HEK293T (cell line): ENCODE data around the gene CTBP1.

Experiments
- ARNT ChIP-seq: fragments of 450-650 bp; IDR thresholded peaks from 2 replicates; pipeline ENCODE4 v1.6.1; 2017; ENCODE audit warnings: mild to moderate bottlenecking
- BHLHE40 ChIP-seq: fragments of 450-650 bp; IDR thresholded peaks from 2 replicates; pipeline ENCODE4 v1.6.1; 2016; ENCODE audit warnings: mild to moderate bottlenecking, moderate library complexity, borderline replicate concordance
- CTBP1 ChIP-seq: fragments of 450-650 bp; IDR thresholded peaks from 2 replicates; pipeline ENCODE4 v1.6.1; 2016; ENCODE audit warnings: borderline replicate concordance
- ELF4 ChIP-seq: fragments of 450-650 bp; IDR thresholded peaks from 2 replicates; pipeline ENCODE4 v1.6.1; 2017; ENCODE audit warnings: antibody characterized with exemption
- FOXA1 ChIP-seq: fragments of 450-650 bp; IDR thresholded peaks from 2 replicates; pipeline ENCODE4 v1.6.1; 2016; ENCODE audit warnings: mild to moderate bottlenecking
- FOXM1 ChIP-seq: fragments of 450-650 bp; IDR thresholded peaks from 2 replicates; pipeline ENCODE4 v1.6.1; 2017; ENCODE audit warnings: mild to moderate bottlenecking, borderline replicate concordance
- NFRKB ChIP-seq: fragments of 450-650 bp; IDR thresholded peaks from 2 replicates; pipeline ENCODE4 v1.6.1; 2016; ENCODE audit warnings: mild to moderate bottlenecking, moderate library complexity
- SP1 ChIP-seq: fragments of 450-650 bp; IDR thresholded peaks from 2 replicates; pipeline ENCODE4 v1.6.1; 2017
- SUZ12 ChIP-seq: fragments of 450-650 bp; IDR thresholded peaks from 2 replicates; pipeline ENCODE4 v1.6.1; 2016; ENCODE audit warnings: mild to moderate bottlenecking
- TARDBP ChIP-seq: fragments of 450-650 bp; IDR thresholded peaks from 2 replicates; pipeline ENCODE4 v1.6.1; 2016

- TF ChIP-seq SUZ12: no peak
- no peak for TF ChIP-seq BHLHE40
- TF ChIP-seq TARDBP: no peak
- TF ChIP-seq FOXA1: no peak
- TF ChIP-seq NFRKB: no peak
- no peak for TF ChIP-seq ELF4
- no peak for TF ChIP-seq SP1
- TF ChIP-seq CTBP1: no peak
- no peak for TF ChIP-seq FOXM1
- TF ChIP-seq ARNT: no peak
Measured at GRCh38 chr4:1261107-1261928, 12.4 kb upstream of the CTBP1 start.
